ENCODE measurements around the gene TTC13.

Gene TTC13

GRCh38 chr1:231021540-231022031 lies 42.9 kb upstream of the TTC13 start:
- peaks cover 0 to 33% (median 6%) of the 10 kb centered on the region in 4 experiments for H3K36me3 ChIP-seq (ENCODE audit: control insufficient read depth in 4 of 4, insufficient read depth in 4 of 4, low read length in 3 of 4)
- H3K27me3 ChIP-seq (replicated peaks in 2 of 5; ENCODE audit: control insufficient read depth in 4 of 5, insufficient read depth in 5 of 5, low read length in 4 of 5) = no peaks in the 10 kb centered on the region
- peaks cover 0 to 16% (median 6%) of the 10 kb centered on the region in 4 experiments for H3K4me1 ChIP-seq (ENCODE audit: control extremely low read depth in 1 of 4, control insufficient read depth in 4 of 4, insufficient read depth in 4 of 4, low read length in 3 of 4)
- ChIA-PET POLR2A (no interaction called here), CTCF (interaction anchor here (1.4 kb wide), 1 partner anchor 42 kb away, joined by 3 read pairs; no protein-coding TSS in a partner anchor)
- no peak overlapping the region for H3K27ac ChIP-seq (ENCODE audit: insufficient read depth in 1 of 2, low read depth in 1 of 2, low read length in 2 of 2, poor library complexity in 1 of 2, severe bottlenecking in 2 of 2)
- no peak for DNase-seq
- H3K9me3 ChIP-seq (ENCODE audit: control extremely low read depth in 1 of 5, control insufficient read depth in 4 of 5, insufficient read depth in 2 of 5, low read depth in 1 of 5, low read length in 4 of 5) = no peaks in the 10 kb centered on the region
- no peak overlapping the region for H3K4me3 ChIP-seq (ENCODE audit: control insufficient read depth in 1 of 7, extremely low read depth in 1 of 7, insufficient read depth in 4 of 7, low read depth in 2 of 7, low read length in 6 of 7)
- 88% methylated on average over 12 of the region's 12 CpGs for WGBS (ENCODE audit: insufficient coverage)

DNA sequence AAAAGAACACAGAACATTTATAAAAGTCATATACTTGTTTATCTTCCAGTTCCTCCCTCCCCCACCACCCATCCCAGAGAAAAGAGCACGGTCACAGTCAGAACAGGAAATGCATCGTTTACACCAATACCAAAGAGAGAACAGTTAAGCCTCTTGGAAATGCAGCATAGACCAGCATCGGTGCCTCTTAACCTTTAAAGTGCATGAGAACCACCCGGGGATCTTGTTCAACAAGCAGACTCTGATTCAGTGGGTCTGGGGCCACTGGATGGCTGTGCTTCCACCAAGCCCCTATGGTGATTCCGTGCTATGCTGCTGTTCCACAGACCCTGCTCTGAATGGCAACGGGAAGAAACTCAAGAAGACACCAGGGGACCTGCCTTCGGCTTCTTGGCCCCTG lies 42.2 kb upstream of the TTC13 start:
- Histone ChIP-seq H3K27me3 (replicated peaks in 2 of 5; ENCODE audit: control insufficient read depth in 4 of 5, insufficient read depth in 5 of 5, low read length in 4 of 5) (no peaks in the 10 kb centered on the region), H3K27ac (ENCODE audit: insufficient read depth in 1 of 2, low read depth in 1 of 2, low read length in 2 of 2, poor library complexity in 1 of 2, severe bottlenecking in 2 of 2) (no peak overlapping the region), H3K36me3 (ENCODE audit: control insufficient read depth in 4 of 4, insufficient read depth in 4 of 4, low read length in 3 of 4) (peaks cover 0 to 38% (median 6%) of the 10 kb centered on the region in 4 experiments), H3K4me1 (ENCODE audit: control extremely low read depth in 1 of 4, control insufficient read depth in 4 of 4, insufficient read depth in 4 of 4, low read length in 3 of 4) (peaks cover 0 to 14% (median 6%) of the 10 kb centered on the region in 4 experiments), H3K9me3 (ENCODE audit: control extremely low read depth in 1 of 5, control insufficient read depth in 4 of 5, insufficient read depth in 2 of 5, low read depth in 1 of 5, low read length in 4 of 5) (no peaks in the 10 kb centered on the region), H3K4me3 (ENCODE audit: control insufficient read depth in 1 of 7, extremely low read depth in 1 of 7, insufficient read depth in 4 of 7, low read depth in 2 of 7, low read length in 6 of 7) (no peak overlapping the region)
- 68% methylated on average over 7 of the region's 7 CpGs for WGBS (ENCODE audit: insufficient coverage)
- DNase-seq = no peak
- POLR2A ChIA-PET = no interaction called here
- CTCF ChIA-PET = interaction anchor here (1.4 kb wide), 1 partner anchor 41 kb away, joined by 3 read pairs; no protein-coding TSS in a partner anchor

DNA sequence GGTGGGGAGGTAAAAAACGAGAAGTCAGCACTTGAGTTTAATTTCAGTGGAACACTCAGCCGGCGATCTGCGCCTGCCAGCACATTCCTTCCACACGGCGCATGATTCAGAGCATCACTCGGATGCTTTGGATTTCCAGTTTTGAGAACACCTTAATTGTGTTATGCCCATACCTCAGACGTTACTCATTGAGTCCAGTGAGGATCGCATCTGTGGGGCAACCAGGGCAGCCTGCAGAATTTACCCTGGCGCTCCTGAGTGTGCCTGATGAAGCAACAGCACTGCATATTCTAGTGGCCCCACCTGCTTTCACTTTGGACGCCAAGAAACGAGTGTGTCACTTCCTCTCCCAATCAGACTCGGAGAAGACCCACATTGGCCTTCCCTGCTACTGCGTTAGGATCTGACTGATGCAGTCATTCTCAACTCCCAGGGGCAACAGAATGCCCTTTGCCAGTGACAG lies 41.5 kb upstream of the TTC13 start:
- no peaks in the 10 kb centered on the region for H3K27me3 ChIP-seq (replicated peaks in 2 of 5; ENCODE audit: control insufficient read depth in 4 of 5, insufficient read depth in 5 of 5, low read length in 4 of 5)
- CTCF ChIA-PET = no interaction called here
- H3K9me3 ChIP-seq (ENCODE audit: control extremely low read depth in 1 of 5, control insufficient read depth in 4 of 5, insufficient read depth in 2 of 5, low read depth in 1 of 5, low read length in 4 of 5) = no peaks in the 10 kb centered on the region
- peak in 2 of 3 donors; percentile 54 to 58 for DNase-seq
- H3K4me3 ChIP-seq (ENCODE audit: control insufficient read depth in 1 of 7, extremely low read depth in 1 of 7, insufficient read depth in 4 of 7, low read depth in 2 of 7, low read length in 6 of 7) = peak overlapping the region in 1 of 7 experiments; percentile 11
- H3K36me3 ChIP-seq (ENCODE audit: control insufficient read depth in 4 of 4, insufficient read depth in 4 of 4, low read length in 3 of 4) = peaks cover 0 to 36% (median 6%) of the 10 kb centered on the region in 4 experiments
- 82% methylated on average over 14 of the region's 14 CpGs for WGBS (ENCODE audit: insufficient coverage)
- H3K27ac ChIP-seq (ENCODE audit: insufficient read depth in 1 of 2, low read depth in 1 of 2, low read length in 2 of 2, poor library complexity in 1 of 2, severe bottlenecking in 2 of 2) = no peak overlapping the region
- POLR2A ChIA-PET = no interaction called here
- peaks cover 0 to 14% (median 6%) of the 10 kb centered on the region in 4 experiments for H3K4me1 ChIP-seq (ENCODE audit: control extremely low read depth in 1 of 4, control insufficient read depth in 4 of 4, insufficient read depth in 4 of 4, low read length in 3 of 4)

DNA sequence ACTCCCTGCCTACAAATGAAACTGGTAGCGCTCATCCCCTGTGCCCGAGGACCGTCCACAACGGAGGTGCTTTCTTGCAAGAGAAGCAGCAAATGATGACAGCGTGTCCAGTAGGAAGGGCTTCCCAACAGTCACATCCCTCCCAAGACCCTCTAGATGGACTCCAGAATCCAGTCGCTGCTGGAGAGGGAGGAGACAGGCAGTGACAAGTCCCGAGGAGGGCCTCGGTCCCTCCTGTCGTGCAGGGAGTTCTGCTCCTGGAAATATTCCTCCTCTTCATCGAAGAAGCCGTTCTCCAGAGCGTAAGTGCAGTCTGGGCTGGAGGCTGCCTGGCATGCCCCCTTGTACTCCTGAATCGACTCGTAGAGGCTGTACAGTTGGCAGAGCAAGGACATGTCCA lies 41.0 kb upstream of the TTC13 start:
- Histone ChIP-seq H3K4me1 (ENCODE audit: control extremely low read depth in 1 of 4, control insufficient read depth in 4 of 4, insufficient read depth in 4 of 4, low read length in 3 of 4) (peaks cover 0 to 14% (median 6%) of the 10 kb centered on the region in 4 experiments), H3K36me3 (ENCODE audit: control insufficient read depth in 4 of 4, insufficient read depth in 4 of 4, low read length in 3 of 4) (peaks cover 0 to 34% (median 6%) of the 10 kb centered on the region in 4 experiments), H3K27me3 (replicated peaks in 2 of 5; ENCODE audit: control insufficient read depth in 4 of 5, insufficient read depth in 5 of 5, low read length in 4 of 5) (no peaks in the 10 kb centered on the region), H3K27ac (ENCODE audit: insufficient read depth in 1 of 2, low read depth in 1 of 2, low read length in 2 of 2, poor library complexity in 1 of 2, severe bottlenecking in 2 of 2) (no peak overlapping the region), H3K4me3 (ENCODE audit: control insufficient read depth in 1 of 7, extremely low read depth in 1 of 7, insufficient read depth in 4 of 7, low read depth in 2 of 7, low read length in 6 of 7) (no peak overlapping the region), H3K9me3 (ENCODE audit: control extremely low read depth in 1 of 5, control insufficient read depth in 4 of 5, insufficient read depth in 2 of 5, low read depth in 1 of 5, low read length in 4 of 5) (no peaks in the 10 kb centered on the region)
- POLR2A ChIA-PET = no interaction called here
- no peak for DNase-seq
- WGBS (ENCODE audit: insufficient coverage) = 93% methylated on average over 14 of the region's 14 CpGs
- CTCF ChIA-PET = no interaction called here

DNA sequence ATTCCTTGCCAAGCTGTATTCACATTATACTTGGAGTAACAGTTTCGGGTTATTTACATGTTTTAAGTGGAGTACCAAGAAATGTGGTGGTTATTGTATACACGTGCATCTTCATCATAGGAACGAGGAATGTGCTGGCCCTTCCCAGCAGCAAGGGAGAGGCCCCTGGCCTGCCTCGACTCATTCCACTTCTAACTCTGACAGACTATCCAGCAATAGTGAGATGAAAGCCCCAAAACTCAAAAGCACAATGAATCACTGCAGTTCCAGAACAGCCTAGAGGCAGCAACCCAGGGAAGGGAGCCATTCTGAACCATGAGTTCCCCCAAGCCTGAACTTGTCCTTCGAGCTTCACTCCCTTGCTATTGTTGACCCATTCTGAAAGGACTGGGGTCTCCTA lies 38.3 kb upstream of the TTC13 start:
- H3K36me3 ChIP-seq (ENCODE audit: control insufficient read depth in 4 of 4, insufficient read depth in 4 of 4, low read length in 3 of 4) = peaks cover 0 to 30% (median 6%) of the 10 kb centered on the region in 4 experiments
- H3K9me3 ChIP-seq (ENCODE audit: control extremely low read depth in 1 of 5, control insufficient read depth in 4 of 5, insufficient read depth in 2 of 5, low read depth in 1 of 5, low read length in 4 of 5) = no peaks in the 10 kb centered on the region
- no peak overlapping the region for H3K4me3 ChIP-seq (ENCODE audit: control insufficient read depth in 1 of 7, extremely low read depth in 1 of 7, insufficient read depth in 4 of 7, low read depth in 2 of 7, low read length in 6 of 7)
- H3K27me3 ChIP-seq (replicated peaks in 2 of 5; ENCODE audit: control insufficient read depth in 4 of 5, insufficient read depth in 5 of 5, low read length in 4 of 5) = peaks cover 0 to 2% (median 0%) of the 10 kb centered on the region in 5 experiments
- POLR2A ChIA-PET = no interaction called here
- peaks cover 0 to 14% (median 6%) of the 10 kb centered on the region in 4 experiments for H3K4me1 ChIP-seq (ENCODE audit: control extremely low read depth in 1 of 4, control insufficient read depth in 4 of 4, insufficient read depth in 4 of 4, low read length in 3 of 4)
- no peak overlapping the region for H3K27ac ChIP-seq (ENCODE audit: insufficient read depth in 1 of 2, low read depth in 1 of 2, low read length in 2 of 2, poor library complexity in 1 of 2, severe bottlenecking in 2 of 2)
- WGBS (ENCODE audit: insufficient coverage) = 92% methylated on average over 4 of the region's 5 CpGs
- DNase-seq = no peak
- CTCF ChIA-PET = interaction anchor here (1.2 kb wide), 1 partner anchor 190 kb away, joined by 3 read pairs; no protein-coding TSS in a partner anchor

DNA sequence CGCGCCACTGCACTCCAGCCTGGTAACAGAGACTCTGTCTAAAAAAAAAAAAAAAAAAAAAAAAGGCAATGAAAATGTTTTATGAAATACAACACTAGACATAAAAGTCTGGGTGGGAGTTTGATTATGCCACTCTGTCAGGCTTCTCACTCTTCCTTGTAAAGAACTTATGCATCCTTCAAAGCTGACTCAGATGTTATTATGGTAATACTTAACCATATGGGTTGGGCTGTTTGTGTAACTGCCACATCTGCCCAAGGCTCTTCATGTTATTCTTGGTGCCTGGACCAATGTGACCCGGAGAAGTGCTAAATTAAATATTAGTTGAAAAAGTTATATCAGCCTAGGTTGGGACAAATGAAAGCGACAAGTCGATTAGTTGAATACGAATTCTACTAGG lies 37.6 kb upstream of the TTC13 start:
- ChIA-PET POLR2A (no interaction called here), CTCF (no interaction called here)
- H3K9me3 ChIP-seq (ENCODE audit: control extremely low read depth in 1 of 5, control insufficient read depth in 4 of 5, insufficient read depth in 2 of 5, low read depth in 1 of 5, low read length in 4 of 5) = no peaks in the 10 kb centered on the region
- H3K27me3 ChIP-seq (replicated peaks in 2 of 5; ENCODE audit: control insufficient read depth in 4 of 5, insufficient read depth in 5 of 5, low read length in 4 of 5) = peaks cover 0 to 2% (median 0%) of the 10 kb centered on the region in 5 experiments
- H3K4me3 ChIP-seq (ENCODE audit: control insufficient read depth in 1 of 7, extremely low read depth in 1 of 7, insufficient read depth in 4 of 7, low read depth in 2 of 7, low read length in 6 of 7) = no peak overlapping the region
- no peak overlapping the region for H3K27ac ChIP-seq (ENCODE audit: insufficient read depth in 1 of 2, low read depth in 1 of 2, low read length in 2 of 2, poor library complexity in 1 of 2, severe bottlenecking in 2 of 2)
- peaks cover 0 to 29% (median 4%) of the 10 kb centered on the region in 4 experiments for H3K36me3 ChIP-seq (ENCODE audit: control insufficient read depth in 4 of 4, insufficient read depth in 4 of 4, low read length in 3 of 4)
- H3K4me1 ChIP-seq (ENCODE audit: control extremely low read depth in 1 of 4, control insufficient read depth in 4 of 4, insufficient read depth in 4 of 4, low read length in 3 of 4) = peaks cover 0 to 12% (median 6%) of the 10 kb centered on the region in 4 experiments
- WGBS (ENCODE audit: insufficient coverage) = 96% methylated on average over 4 of the region's 6 CpGs
- DNase-seq = no peak

- Histone ChIP-seq H3K9me3 (ENCODE audit: control extremely low read depth in 1 of 5, control insufficient read depth in 4 of 5, insufficient read depth in 2 of 5, low read depth in 1 of 5, low read length in 4 of 5) (no peaks in the 10 kb centered on the region), H3K4me3 (ENCODE audit: control insufficient read depth in 1 of 7, extremely low read depth in 1 of 7, insufficient read depth in 4 of 7, low read depth in 2 of 7, low read length in 6 of 7) (no peak overlapping the region), H3K27me3 (replicated peaks in 2 of 5; ENCODE audit: control insufficient read depth in 4 of 5, insufficient read depth in 5 of 5, low read length in 4 of 5) (peaks cover 0 to 2% (median 0%) of the 10 kb centered on the region in 5 experiments), H3K36me3 (ENCODE audit: control insufficient read depth in 4 of 4, insufficient read depth in 4 of 4, low read length in 3 of 4) (peaks cover 0 to 12% (median 0%) of the 10 kb centered on the region in 4 experiments), H3K4me1 (ENCODE audit: control extremely low read depth in 1 of 4, control insufficient read depth in 4 of 4, insufficient read depth in 4 of 4, low read length in 3 of 4) (no peaks in the 10 kb centered on the region), H3K27ac (ENCODE audit: insufficient read depth in 1 of 2, low read depth in 1 of 2, low read length in 2 of 2, poor library complexity in 1 of 2, severe bottlenecking in 2 of 2) (no peak overlapping the region)
- ChIA-PET POLR2A (no interaction called here), CTCF (interaction anchor here (0.7 to 0.9 kb wide), 2 partner anchors 209 to 596 kb away, joined by 3 read pairs; no protein-coding TSS in a partner anchor)
- WGBS (ENCODE audit: insufficient coverage) = 90% methylated on average over 2 of the region's 3 CpGs
- no peak for DNase-seq
Measured at GRCh38 chr1:231013391-231014015, 34.8 kb upstream of the TTC13 start.

All from common myeloid progenitor, CD34-positive (primary cell).